Right lobe of liver (tissue), 4 donors: ENCODE results near the gene BAG2.

ENCODE experiments used
- POLR2A ChIP-seq: fragments of 450-650 bp; IDR thresholded peaks from one replicate; pipeline ENCODE4 v1.6.1; 2017; ENCODE audit warnings: antibody characterized with exemption, mild to moderate bottlenecking
- TF ChIP-seq, protein P1 (sequence below), 4 donors: fragments of 200-600 bp in 3 of 4; fragments of 450-650 bp in 1 of 4; IDR thresholded peaks; one replicate each; pipeline versions ENCODE4 v1.5.1 to v1.8.0; 2016 to 2022; ENCODE audit warnings: antibody characterized with exemption in 4 of 4, mild to moderate bottlenecking in 2 of 4
- donor health status: DM: no; HTN: no; CAD: no.
- donor health status: DM: no; HTN: no; CAD: no.
- donor health status: DM: no; HTN: yes; CAD: no.

DNA sequence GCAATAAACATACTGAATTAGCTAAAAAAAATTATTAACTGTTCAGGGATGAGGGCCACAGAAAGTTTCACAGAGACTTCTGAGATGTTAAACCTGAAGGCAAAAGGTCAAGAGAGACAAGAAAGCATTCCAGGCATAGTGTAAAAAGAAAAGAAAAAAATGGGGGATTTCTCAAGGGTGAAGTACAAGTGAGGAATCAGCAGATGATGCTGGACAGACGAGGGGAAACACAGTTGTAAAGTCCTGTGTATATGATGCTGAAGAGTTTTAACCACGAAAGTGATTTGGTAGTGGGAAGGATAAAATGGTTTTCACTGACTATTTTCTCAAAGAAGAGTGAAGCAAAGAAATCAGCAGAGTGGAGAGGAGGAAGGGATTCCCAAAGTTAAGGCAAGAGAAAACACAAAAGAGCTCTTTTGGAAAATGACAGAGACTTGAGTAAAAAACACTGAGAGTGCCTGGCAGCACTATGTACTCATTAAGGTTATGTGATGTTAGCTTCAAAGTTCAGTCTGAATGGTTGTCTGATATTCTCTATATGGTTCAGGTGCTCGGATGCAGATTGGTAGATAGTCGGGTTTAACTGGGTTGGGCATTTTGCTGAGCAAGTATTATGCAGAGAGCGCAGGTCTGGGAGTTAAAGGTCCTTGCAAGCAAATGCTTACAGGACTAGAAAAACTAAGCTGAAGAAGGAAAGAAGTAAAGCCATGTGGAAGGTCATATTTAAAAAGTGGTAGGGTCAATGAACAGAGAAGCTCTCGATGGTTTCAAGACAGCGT lies 33.6 kb downstream of the BAG2 start:
- TF ChIP-seq, protein P1, sequence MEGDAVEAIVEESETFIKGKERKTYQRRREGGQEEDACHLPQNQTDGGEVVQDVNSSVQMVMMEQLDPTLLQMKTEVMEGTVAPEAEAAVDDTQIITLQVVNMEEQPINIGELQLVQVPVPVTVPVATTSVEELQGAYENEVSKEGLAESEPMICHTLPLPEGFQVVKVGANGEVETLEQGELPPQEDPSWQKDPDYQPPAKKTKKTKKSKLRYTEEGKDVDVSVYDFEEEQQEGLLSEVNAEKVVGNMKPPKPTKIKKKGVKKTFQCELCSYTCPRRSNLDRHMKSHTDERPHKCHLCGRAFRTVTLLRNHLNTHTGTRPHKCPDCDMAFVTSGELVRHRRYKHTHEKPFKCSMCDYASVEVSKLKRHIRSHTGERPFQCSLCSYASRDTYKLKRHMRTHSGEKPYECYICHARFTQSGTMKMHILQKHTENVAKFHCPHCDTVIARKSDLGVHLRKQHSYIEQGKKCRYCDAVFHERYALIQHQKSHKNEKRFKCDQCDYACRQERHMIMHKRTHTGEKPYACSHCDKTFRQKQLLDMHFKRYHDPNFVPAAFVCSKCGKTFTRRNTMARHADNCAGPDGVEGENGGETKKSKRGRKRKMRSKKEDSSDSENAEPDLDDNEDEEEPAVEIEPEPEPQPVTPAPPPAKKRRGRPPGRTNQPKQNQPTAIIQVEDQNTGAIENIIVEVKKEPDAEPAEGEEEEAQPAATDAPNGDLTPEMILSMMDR (IDR thresholded peaks at IDR 0.05): no peak
- no peak for TF ChIP-seq POLR2A
